IMR-90 (cell line): Measurements from ENCODE around the gene SPCS3.

Source experiments
- CEBPB ChIP-seq: IDR thresholded peaks from 2 replicates; pipeline ENCODE4 v1.6.1; 2012; ENCODE audit warnings: low read depth, low read length, improper control_type of control experiment
- FOS ChIP-seq: fragments of 150-350 bp; IDR thresholded peaks from 2 replicates; pipeline ENCODE4 v1.6.1; 2016; ENCODE audit warnings: low read depth, low read length
- MAFK ChIP-seq: IDR thresholded peaks from 2 replicates; pipeline ENCODE4 v1.6.1; 2012; ENCODE audit warnings: low read depth, low read length, improper control_type of control experiment
- MAZ ChIP-seq: IDR thresholded peaks from 2 replicates; pipeline ENCODE4 v1.6.1; 2012; ENCODE audit warnings: low read depth, mild to moderate bottlenecking, low read length, improper control_type of control experiment, moderate library complexity, borderline replicate concordance
- MXI1 ChIP-seq: IDR thresholded peaks from 2 replicates; pipeline ENCODE4 v1.6.1; 2012; ENCODE audit warnings: low read depth, mild to moderate bottlenecking, low read length, moderate library complexity, borderline replicate concordance
- NFE2L2 ChIP-seq: fragments of 150-350 bp; IDR thresholded peaks from 2 replicates; pipeline ENCODE4 v1.6.1; 2016; ENCODE audit warnings: low read depth, mild to moderate bottlenecking, low read length
- POLR2A ChIP-seq: IDR thresholded peaks from 2 replicates; pipeline ENCODE4 v1.6.1; 2012; ENCODE audit warnings: mild to moderate bottlenecking, low read depth, low read length
- RCOR1 ChIP-seq: IDR thresholded peaks from 2 replicates; pipeline ENCODE4 v1.6.1; 2012; ENCODE audit warnings: mild to moderate bottlenecking, low read length, improper control_type of control experiment; ENCODE audit not compliant: insufficient replicate concordance
- RFX5 ChIP-seq: IDR thresholded peaks from 2 replicates; pipeline ENCODE4 v1.8.0; 2012; ENCODE audit warnings: low read depth, mild to moderate bottlenecking, low read length, moderate library complexity
- SMC3 ChIP-seq: fragments of 150-350 bp; IDR thresholded peaks from 2 replicates; pipeline ENCODE4 v1.6.1; 2016; ENCODE audit warnings: low read depth, mild to moderate bottlenecking, antibody characterized with exemption, low read length, moderate library complexity
- TF ChIP-seq, protein P1 (sequence below): conservative IDR thresholded peaks from 2 replicates; pipeline ENCODE4 v1.5.1; 2012; ENCODE audit warnings: mild to moderate bottlenecking, low read depth, low read length, improper control_type of control experiment
- TF ChIP-seq, protein P2 (sequence below): fragments of 150-350 bp; IDR thresholded peaks from 2 replicates; pipeline ENCODE4 v1.6.1; 2017; ENCODE audit warnings: mild to moderate bottlenecking, antibody characterized with exemption, low read length, low read depth

DNA sequence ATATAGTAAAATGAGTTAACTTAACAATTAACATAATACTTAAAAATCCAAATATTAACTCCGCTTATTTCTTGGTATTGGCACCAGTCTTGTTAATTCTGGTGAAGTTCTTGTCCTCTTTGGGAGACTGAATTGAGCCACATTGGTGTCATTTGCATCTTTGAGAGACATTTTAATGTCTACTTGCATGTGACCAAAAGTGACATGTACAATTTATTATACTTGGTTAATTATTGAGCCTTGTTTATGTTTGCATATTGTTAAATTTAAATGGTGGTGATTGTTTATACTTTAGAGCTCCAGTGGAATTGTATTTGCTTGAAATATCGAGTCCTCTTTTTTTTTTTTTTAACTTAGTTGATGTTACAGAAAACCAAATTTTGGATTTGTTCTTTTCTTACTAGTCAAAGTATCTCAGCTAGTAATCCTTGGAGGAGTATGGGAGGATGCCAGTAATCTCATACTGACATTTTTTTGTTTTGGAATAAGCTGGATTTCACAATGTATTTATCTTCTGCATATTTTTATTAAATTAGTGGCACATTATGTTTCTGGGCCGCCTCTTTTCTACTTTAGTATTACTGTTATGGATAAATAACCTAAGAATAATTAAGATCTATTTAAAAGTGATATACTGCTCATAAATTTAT, 3.9 kb downstream of the SPCS3 start:
- TF ChIP-seq NFE2L2 (no peak), RFX5 (no peak), MAFK (no peak), POLR2A (no peak), MAZ (no peak), FOS (no peak), CEBPB (no peak), RCOR1 (no peak), SMC3 (no peak), MXI1 (no peak)
- TF ChIP-seq, protein P1, sequence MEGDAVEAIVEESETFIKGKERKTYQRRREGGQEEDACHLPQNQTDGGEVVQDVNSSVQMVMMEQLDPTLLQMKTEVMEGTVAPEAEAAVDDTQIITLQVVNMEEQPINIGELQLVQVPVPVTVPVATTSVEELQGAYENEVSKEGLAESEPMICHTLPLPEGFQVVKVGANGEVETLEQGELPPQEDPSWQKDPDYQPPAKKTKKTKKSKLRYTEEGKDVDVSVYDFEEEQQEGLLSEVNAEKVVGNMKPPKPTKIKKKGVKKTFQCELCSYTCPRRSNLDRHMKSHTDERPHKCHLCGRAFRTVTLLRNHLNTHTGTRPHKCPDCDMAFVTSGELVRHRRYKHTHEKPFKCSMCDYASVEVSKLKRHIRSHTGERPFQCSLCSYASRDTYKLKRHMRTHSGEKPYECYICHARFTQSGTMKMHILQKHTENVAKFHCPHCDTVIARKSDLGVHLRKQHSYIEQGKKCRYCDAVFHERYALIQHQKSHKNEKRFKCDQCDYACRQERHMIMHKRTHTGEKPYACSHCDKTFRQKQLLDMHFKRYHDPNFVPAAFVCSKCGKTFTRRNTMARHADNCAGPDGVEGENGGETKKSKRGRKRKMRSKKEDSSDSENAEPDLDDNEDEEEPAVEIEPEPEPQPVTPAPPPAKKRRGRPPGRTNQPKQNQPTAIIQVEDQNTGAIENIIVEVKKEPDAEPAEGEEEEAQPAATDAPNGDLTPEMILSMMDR = no peak
- TF ChIP-seq, protein P2, sequence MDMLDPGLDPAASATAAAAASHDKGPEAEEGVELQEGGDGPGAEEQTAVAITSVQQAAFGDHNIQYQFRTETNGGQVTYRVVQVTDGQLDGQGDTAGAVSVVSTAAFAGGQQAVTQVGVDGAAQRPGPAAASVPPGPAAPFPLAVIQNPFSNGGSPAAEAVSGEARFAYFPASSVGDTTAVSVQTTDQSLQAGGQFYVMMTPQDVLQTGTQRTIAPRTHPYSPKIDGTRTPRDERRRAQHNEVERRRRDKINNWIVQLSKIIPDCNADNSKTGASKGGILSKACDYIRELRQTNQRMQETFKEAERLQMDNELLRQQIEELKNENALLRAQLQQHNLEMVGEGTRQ = no peak
